HG02870 (cell line): ENCODE data around the gene LZTR1.
"Not testable (repeated sequence)": the region's sequence is repeated elsewhere in the genome, so short reads cannot be mapped to it uniquely, and the experiment has no call there.

Source experiments
- ATAC-seq: cut with Tn5 transposase; IDR thresholded peaks from one replicate; pipeline ENCODE4 v1.9.1; 2021; ENCODE audit warnings: mild to moderate bottlenecking, moderate library complexity; ENCODE audit not compliant: unreplicated experiment

LZTR1 gene

DNA sequence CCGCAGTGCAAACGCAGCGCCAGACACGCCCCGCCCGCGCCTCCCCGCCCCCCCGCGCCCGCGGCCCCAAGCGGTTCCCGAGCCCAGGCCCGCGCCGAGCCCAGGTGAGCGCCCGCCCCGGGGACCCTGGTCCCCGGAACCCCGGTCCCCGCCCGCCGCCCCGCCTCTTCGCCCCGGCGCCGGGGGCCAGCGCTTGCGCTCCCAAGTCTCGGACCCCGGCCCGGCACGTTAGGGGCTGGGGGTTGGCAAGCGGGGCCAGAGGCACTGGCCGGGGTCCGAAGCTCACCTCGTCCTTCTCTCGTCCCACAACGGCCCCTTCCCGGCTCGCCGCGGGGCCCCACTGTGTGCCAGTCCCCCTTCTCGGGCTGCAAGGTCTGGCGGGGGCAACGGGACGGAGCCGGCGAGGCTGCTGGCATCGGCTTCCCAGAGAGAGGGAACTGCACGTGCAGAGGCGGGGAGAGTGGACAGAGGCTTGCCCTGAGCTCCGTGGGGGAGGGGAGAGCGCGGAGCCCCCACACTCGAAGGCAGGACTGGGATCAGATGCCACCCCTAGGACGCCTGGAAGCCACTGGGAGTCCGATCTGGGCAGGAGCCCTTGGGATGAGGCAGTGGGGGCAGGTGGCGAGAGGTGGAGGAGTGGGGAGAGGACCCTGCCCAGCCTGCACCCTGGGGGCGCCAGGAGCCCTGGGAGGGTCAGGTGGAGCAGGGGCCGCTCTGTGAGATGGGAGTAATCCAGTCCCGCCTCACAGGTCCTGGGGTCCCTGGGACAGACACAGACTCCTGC lies 16.8 kb upstream of the LZTR1 start:
- no peak for ATAC-seq

DNA sequence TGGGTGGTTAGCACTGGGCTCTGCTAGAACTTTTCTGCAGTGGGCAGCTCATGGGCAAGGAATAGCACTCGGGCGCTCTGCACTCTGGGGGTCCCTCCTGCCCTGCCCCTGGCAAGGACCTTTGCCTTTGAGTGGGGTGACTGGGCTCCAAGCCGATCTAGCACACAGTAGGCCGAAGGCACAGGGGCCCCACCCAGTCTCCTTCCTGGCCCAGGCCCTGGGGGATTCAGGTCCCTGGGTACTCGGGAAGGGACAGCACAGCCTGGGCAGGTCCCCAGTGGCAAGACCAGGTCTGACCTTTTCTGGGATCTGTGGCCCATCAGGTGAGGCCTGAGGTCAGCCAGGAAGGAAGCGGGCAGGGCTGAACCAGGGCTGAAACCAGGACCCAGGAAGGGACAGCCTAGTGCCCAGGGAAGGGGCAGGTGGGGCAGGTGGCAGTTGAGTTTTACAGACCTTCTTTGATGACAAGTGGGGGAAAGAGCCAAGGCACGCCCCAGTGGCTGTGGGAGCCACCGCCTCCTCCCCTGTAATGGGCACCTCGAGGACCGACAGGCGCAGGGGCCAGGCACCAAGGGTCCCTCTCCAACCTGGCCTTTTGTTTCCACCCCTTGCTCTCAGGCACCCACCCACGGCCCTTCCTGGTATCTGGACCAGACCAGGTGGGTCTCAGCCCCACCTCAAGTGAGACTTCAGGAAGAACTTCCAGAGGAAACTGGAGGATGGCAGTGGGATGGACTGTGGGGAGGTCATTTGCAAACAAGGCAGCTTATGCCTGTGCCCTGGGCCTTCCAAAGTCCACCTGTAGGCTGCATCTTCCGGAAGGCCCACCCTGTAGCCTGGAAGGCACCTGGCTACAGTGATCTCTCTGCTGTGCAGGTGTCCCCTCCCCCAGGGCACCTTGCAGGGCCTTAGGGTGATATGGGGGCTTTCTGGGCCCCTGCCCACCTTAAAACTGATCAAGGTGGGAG lies 15.9 kb upstream of the LZTR1 start:
- no peak for ATAC-seq

DNA sequence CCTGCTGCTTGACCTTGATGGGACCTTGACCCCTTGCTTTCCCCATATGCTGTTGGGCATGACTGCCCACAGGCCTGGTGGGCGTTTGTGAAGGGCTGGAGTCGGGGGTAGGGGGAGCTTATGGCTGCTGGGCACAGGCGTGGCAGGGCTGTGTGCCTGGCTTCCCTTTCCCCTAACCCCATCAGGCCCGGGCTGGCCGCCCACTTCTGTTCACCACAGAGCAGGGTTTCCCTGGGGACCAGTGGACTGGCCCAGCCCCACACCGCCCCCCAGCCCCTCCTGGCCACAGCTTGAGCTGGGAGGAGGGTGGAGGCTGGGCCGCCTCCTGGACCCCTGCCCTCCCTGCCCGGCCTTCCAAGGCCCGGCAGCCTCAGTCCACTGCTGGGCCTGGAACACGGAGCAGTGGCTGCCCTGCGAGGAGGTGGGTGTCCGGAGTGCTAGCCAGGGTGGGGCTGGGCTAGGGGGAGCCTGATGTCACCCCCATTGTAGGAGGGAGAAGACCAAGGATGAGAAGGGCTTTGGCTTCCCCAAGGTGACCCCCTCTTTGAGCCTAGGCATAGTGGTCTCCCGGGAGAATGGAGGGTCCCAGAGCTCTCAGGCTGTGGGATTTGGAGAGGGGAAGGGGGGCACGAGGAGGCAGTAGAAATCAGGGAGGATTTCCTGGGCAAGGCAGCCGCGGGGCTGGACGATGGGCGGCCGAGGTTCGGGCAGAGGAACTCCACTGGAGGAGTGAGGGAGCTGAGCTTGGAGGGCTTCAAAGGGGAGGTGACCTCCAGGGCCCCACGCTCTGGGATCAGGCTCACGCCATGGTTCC lies 15.0 kb upstream of the LZTR1 start, which contains the start of gene AIFM3:
Gene AIFM3 (plus strand): TSS at position 373 of the 814 bp plus-strand sequence. CDS start 690 bp downstream, outside the sequence.
- ATAC-seq, result no peak

DNA sequence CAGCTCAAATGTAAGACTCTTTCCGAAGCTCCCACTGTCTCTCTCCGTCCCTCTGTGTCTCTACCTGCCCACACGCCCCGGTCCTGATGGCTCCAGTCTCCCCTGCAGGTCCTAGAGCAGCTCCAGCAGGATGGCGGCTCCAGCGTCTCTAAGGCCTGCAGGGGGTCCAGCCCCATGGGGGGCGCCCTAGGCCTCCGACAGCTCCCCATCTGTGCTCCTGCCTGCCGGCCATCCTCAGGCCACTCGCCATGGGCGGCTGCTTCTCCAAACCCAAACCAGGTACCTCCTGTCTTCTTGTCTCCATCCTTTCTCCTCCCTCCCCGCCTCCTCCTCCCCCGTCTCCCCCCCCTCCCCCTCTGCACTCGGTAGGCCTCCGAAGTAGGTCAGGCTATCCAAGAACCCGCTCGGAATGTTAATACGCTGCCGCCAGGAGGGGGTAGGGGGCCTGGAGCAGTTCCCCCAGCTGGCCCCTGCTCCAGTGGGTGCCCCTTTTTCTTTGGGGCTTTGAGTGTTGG lies 14.3 kb upstream of the LZTR1 start:
- no peak for ATAC-seq

DNA sequence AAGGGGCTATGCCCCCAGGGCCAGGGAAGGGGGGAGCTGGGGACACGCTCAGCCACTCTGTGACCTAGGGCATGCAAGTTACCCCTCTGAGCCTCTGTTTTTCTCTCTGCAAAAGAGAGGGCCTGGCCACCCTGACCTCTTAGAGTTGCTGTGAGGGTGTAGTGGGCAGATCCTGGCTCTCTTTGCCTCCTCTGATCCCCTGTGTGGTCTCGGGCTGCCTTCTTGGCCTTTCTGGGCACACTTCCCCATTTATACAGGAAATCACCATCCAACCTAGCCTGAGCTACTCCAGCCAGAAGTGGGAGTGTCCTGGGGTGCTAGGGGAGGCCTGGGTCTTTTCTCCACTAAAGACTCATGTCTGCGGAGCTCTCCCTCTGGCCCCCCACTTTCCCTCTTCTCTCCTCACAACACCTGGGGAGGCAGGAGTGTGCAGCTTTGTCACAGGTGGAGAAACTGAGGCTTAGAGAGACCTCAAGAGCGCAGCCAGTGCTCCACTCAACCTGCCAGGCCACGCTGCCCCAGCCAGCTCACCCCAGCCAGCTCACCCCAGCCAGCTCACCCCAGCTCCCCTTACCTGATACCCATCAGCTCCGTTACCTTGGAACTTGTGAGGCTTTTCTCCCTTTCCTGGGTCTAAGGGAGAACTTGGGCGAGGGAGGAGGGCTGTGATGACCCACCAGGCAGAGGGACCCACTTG lies 13.7 kb upstream of the LZTR1 start:
- no peak for ATAC-seq

DNA sequence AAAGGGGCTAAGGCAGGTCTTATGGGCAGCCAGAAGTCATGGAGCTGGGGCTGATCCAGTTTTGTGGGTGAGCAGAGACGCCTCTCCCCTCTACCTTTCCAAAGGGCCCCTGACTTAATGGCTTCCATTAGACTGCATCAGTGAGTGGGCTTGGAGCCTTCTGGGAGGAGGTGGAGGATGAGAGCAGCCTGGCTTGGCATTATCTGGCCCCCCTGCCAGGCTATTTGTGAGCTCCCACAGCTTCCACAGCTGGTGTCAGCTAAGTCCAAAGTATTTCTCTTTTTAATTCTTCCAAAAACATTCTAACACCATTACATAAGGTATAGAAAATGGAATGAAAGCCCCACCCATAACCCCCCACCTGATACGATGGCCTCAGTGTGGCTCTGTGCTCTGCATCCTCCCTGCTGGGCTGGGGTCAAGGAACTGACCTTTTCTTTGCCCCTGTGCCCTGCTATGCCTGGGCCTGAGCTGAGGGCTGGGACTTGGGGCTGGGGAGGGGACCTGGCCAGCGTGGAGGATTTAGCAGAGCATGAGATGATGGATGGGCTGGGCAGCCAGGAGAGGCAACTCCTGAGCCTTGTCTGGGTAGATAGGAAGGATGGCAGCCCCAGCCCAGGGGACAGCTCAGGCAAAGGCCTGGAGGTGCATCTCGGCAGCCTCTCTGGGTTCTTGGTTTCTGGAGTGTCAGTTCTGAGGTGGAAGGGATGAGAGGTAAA lies 11.0 kb upstream of the LZTR1 start:
- no peak for ATAC-seq

DNA sequence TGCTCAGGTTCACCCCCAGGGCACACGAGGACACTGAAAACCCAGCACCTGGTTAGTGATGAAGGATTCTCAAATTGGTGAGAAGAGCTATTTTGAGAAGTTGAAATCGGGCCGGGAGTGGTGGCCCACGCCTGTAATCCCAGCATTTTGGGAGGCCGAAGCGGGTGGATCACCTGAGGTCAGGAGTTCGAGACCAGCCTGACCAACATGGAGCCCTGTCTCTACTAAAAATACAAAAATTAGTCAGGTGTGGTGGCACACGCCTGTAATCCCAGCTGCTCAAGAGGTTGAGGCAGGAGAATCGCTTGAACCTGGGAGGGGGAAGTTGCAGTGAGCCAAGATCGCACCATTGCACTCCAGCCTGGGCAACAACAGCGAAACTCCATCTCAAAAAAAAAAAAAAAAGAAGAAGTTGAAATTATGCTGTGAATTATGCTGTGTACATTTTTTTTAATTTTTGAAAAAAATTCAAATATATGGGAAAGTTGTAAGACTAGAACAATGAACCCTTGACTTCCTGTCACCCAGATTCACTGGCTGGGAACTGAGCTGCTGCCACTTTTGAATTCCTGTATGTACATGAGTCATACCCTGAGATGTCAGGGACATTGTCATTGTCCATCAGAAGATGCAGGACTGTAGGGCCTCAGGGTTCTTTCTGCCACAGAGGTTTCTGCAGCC lies 9.9 kb upstream of the LZTR1 start:
- ATAC-seq, result not testable (repeated sequence)

DNA sequence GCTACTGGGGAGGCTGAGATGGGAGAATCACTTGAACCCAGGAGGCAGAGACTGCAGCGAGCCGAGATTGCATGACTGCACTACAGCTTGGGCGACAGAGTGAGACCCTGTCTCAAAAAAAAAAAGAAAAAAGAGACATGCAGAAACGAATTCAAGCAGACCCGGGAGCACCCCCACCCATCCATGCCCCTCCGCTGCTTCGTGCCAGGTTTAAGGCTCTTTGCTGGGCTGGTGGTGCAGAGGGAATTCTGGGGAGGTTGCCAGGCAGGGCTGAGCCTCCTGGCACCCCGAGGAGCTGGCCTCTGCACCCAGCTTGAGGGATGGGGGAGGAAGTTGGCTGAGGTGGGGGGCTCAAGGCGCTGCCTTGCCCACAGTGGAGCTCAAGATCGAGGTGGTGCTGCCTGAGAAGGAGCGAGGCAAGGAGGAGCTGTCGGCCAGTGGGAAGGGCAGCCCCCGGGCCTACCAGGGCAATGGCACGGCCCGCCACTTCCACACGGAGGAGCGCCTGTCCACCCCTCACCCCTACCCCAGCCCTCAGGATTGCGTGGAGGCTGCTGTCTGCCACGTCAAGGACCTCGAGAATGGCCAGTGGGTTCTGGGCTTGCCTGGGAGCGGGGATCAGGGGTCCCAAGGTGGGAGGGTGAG lies 9.0 kb upstream of the LZTR1 start:
- no peak for ATAC-seq

DNA sequence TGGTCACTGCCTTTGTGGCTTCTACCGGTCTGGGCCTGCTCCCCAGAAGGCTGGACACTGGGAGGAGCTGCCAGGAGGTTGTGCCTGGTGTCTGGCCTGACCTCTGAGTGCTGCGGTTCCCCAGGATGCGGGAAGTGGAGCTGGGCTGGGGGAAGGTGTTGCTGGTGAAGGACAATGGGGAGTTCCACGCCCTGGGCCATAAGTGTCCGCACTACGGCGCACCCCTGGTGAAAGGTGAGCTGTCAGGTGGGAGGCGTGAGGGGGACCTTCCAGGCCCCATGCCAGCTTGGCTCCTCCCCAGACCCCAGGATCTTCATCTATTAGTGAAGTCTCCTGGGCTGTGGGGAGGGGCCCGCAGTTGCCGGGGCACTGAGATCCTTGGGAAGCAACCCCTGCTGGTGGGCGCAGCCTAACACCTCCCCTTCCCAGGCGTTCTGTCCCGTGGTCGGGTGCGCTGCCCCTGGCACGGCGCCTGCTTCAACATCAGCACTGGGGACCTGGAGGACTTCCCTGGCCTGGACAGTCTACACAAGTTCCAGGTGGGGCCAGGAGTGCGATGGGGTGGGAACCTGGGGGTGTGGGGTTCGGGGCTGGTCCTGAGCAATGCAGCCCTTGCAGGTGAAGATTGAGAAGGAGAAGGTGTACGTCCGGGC lies 8.3 kb upstream of the LZTR1 start:
- no peak for ATAC-seq

DNA sequence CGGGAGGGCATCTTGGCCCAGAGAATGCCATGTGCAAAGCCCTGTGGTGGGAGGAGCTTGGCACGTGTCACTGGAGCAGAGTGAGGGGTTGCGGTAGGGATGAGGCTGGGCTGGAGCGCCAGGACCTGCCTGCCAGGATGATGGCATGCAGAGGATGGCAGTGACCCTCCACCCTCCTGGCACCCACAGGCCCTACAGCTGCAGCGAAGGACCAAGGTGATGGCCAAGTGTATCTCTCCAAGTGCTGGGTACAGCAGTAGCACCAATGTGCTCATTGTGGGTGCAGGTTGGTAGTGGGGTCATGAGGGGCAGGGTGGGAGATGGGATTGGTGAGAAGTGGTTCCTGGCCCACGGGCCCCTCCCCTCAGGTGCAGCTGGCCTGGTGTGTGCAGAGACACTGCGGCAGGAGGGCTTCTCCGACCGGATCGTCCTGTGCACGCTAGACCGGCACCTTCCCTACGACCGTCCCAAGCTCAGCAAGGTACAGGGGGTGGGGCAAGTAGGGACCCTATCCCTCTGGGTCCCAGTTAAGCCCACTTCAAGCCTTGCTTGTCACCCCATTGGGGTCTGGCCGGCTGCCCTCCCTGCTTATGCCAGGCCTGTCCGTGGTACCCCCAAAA lies 7.7 kb upstream of the LZTR1 start:
- no peak for ATAC-seq

DNA sequence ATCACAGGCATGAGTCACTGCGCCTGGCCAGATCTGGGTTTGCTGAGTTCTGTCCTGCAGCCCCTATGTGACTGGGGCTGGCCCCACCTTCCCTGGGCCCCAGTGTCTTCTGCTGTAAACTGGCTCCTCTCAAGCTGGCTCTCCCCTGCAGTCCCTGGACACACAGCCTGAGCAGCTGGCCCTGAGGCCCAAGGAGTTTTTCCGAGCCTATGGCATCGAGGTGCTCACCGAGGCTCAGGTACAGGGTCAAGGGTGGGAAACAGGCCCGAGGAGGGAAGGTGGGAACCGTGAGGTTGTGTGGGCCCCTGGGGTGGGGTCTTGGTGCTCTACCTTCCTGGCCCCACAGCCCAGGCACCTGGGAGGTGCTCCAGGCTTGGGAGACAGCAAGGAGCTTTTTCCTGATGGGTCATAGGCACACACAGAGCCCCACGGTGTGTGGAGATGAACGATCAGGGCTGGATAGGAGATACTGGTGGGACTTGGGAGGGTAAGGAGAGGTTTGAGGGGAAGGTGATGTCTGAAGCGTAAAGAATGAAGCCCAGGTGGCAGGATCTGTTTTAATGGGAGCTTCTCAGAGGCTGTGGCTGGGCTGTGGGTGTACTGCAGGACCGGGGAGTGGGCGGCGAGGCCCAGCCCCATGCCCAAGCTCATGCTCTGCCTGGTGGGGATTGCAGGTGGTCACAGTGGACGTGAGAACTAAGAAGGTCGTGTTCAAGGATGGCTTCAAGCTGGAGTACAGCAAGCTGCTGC lies 6.4 kb upstream of the LZTR1 start:
- ATAC-seq, result no peak

DNA sequence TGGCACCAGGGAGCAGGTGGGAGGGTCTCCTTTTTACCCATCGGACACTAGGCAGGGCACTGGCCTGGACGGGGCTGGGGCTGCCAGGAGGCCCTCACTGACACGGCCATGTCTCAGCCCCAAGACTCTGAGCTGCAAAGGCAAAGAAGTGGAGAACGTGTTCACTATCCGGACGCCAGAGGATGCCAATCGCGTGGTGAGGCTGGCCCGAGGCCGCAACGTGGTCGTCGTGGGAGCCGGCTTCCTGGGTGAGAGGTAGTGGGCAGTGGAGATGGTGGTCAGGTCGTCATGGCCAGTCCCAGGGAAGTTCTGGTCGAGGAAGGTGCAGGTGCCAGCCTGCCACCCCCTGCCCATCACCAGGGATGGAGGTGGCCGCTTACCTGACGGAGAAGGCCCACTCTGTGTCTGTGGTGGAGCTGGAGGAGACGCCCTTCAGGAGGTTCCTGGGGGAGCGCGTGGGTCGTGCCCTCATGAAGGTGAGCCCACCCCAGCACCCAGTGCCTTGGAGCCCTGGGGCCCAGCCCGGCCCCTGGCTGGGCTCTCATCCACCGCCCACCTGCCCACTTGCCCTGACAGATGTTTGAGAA lies 5.7 kb upstream of the LZTR1 start:
- ATAC-seq, result no peak

DNA sequence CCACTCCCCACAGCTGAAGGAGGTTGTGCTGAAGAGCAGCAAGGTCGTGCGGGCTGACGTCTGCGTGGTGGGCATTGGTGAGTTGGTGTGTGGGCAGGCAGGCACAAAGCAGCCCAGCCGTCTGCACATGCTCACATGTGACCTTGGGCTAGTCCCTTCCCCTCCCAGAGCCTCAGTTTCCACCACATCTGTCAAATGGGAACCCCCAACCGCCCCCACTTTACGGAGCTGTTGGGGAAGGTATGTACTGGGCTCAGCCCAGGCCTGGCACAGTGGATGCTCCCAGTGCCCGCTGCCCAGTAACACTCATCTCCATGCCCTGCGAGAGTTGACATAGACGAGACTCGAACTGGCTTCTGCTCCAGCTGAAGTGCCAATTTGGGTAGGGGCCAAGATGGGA lies 5.1 kb upstream of the LZTR1 start:
- no peak for ATAC-seq

DNA sequence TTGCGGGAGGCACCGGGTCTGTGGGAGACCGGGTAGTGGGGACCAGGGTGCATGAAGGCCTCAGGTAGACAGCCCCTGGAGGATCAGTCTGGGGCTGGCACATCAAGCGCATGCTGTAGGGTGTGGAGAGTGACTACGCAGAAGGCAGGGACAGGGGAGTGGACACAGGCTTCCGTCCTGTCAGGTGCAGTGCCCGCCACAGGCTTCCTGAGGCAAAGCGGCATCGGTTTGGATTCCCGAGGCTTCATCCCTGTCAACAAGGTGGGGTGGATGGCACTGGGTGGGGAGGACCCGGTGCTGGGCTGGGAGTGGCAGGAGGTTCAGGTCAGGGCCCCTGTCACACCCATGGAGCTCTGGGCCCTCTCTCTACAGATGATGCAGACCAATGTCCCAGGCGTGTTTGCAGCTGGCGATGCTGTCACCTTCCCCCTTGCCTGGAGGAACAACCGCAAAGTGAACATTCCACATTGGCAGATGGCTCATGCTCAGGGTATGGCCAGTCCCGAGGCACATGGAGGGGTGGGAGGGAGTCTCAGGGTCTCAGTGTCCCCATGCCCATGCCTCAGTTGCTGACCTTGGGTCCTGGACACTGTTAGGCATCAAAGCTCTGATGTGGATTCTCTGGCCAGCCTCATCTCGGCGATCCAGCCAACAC lies 4.5 kb upstream of the LZTR1 start:
- ATAC-seq, result no peak

DNA sequence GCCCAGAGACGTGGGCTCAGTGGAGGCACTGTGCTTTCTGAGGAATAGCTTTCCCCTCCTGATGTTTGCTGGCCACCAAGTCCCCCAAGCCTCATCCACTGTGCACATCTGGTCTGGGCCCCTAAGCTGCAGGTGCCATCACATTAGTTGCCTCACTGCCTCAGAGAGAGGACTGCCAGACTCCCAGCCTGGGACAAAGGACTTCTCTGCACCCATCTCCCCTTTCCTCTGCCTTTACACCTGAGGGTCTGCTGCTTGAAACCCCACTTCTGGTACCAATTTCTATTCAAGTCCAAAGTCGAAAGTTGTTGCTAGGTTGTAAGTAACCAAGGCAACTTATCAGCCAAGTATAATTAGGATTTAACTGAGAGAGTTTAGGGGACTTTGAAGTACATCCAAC lies 3.7 kb upstream of the LZTR1 start:
- ATAC-seq, result no peak

DNA sequence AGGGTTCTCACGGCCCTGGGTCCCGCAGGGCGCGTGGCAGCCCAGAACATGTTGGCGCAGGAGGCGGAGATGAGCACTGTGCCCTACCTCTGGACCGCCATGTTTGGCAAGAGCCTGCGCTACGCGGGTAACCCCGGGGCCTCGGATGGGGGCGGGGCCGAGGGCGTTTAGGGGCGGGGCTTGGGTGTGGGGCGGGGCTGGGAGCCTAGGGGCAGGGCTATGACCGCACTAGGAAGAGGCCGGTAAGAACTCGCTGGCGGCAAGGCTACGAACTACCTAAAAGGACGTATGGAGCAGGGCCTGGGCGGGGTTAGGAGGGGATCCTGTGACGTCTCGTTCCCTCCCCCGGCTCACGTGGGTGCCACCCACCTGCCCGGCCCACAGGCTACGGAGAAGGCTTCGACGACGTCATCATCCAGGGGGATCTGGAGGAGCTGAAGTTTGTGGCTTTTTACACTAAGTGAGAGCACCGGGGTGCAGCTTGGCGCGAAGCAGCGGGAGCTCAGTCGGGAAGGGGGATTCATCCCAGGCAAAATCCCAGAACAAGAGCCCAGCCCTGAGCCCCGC lies 2.8 kb upstream of the LZTR1 start:
- no peak for ATAC-seq
